ENCODE data around the gene TEKT3.

TEKT3 gene

DNA sequence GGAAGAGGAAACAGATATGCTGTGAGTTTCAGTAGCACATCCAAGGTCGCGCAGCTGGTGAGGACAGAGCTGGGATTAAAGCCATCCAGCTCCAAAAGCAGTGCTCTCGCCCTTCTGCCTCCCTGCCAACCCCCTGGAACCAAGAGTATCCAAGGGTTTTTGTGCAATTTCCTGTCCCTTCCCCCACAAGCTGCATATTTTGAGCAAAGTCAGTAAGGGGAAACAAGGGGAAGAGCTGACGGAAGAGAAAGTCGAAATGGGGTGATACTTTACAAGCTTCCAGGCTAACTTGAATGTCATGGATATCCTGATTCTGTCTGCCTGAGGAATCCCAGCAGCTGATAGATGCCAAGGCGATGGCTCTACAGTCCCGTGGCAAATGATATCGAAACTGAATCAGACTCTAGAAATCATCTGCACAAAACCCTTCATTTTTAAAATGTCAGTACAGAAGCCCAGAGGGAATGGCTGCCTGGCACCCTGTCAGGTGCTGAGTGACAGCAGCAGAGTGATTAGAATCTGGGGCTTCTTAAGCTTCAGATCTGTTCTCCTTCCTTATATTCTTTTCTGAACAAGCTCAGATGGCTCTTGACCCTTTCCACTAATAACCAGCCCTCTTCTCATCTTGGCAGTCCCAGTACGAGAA, 42.9 kb upstream of the TEKT3 start:
- Histone ChIP-seq H4K20me1 (ENCODE audit: insufficient read depth, low read length) (no peaks in the 10 kb centered on the region), H3K36me3 (replicated peaks; ENCODE audit: low read depth, low read length) (no peaks in the 10 kb centered on the region), H3K27ac (ENCODE audit: low read length) (no peak overlapping the region), H3K4me1 (ENCODE audit: low read length) (no peaks in the 10 kb centered on the region), H3K27me3 (ENCODE audit: low read depth, low read length) (no peaks in the 10 kb centered on the region), H3K4me2 (ENCODE audit: low read length) (no peak overlapping the region), H3K79me2 (ENCODE audit: low read length) (no peaks in the 10 kb centered on the region), H3K4me3 (ENCODE audit: low read length) (no peak overlapping the region), H3K9ac (ENCODE audit: low read length) (no peak overlapping the region), H3K9me3 (ENCODE audit: insufficient read depth, low read length) (no peaks in the 10 kb centered on the region), H2AFZ (ENCODE audit: low read depth, low read length) (no peak overlapping the region)
- TF ChIP-seq EZH2phosphoT487 (IDR thresholded peaks at IDR 0.05; ENCODE audit: low read depth): no peak
- no peak for TF ChIP-seq CTCF (IDR thresholded peaks at IDR 0.05; ENCODE audit: low read depth, low read length)

DNA sequence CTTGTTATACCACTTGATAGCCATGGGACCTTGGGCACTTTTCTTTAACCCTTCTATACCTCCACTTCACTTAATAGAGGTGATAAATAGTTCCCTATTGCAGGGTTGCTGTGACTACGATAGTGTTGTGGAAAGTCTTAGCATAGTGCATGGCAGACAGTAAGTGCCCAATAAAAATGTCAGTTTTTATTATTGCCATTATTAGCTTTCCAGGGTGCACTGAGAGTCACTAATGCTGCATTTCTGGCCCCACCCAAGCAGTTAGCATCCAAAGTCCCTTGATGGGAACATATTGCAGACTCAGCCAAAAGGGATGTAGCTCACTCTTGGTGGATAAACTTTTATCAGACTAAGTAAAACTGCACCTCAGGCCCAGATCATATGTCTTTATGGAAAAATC, 41.5 kb upstream of the TEKT3 start:
- no peaks in the 10 kb centered on the region for H3K4me1 ChIP-seq (ENCODE audit: low read length)
- H3K36me3 ChIP-seq (replicated peaks; ENCODE audit: low read depth, low read length): no peaks in the 10 kb centered on the region
- H3K9me3 ChIP-seq (ENCODE audit: insufficient read depth, low read length): no peaks in the 10 kb centered on the region
- H3K27me3 ChIP-seq (ENCODE audit: low read depth, low read length): no peaks in the 10 kb centered on the region
- H3K79me2 ChIP-seq (ENCODE audit: low read length): no peaks in the 10 kb centered on the region
- no peak overlapping the region for H3K4me3 ChIP-seq (ENCODE audit: low read length)
- TF ChIP-seq EZH2phosphoT487 (IDR thresholded peaks at IDR 0.05; ENCODE audit: low read depth): no peak
- no peak for TF ChIP-seq CTCF (IDR thresholded peaks at IDR 0.05; ENCODE audit: low read depth, low read length)
- H2AFZ ChIP-seq (ENCODE audit: low read depth, low read length): no peak overlapping the region
- H3K4me2 ChIP-seq (ENCODE audit: low read length): no peak overlapping the region
- H4K20me1 ChIP-seq (ENCODE audit: insufficient read depth, low read length): no peaks in the 10 kb centered on the region
- H3K27ac ChIP-seq (ENCODE audit: low read length): no peak overlapping the region
- H3K9ac ChIP-seq (ENCODE audit: low read length): no peak overlapping the region

- Histone ChIP-seq H3K27ac (ENCODE audit: low read length) (no peak overlapping the region), H3K4me2 (ENCODE audit: low read length) (no peak overlapping the region), H4K20me1 (ENCODE audit: insufficient read depth, low read length) (no peaks in the 10 kb centered on the region), H2AFZ (ENCODE audit: low read depth, low read length) (no peak overlapping the region), H3K9ac (ENCODE audit: low read length) (no peak overlapping the region), H3K4me3 (ENCODE audit: low read length) (no peak overlapping the region), H3K36me3 (replicated peaks; ENCODE audit: low read depth, low read length) (no peaks in the 10 kb centered on the region), H3K4me1 (ENCODE audit: low read length) (no peaks in the 10 kb centered on the region), H3K27me3 (ENCODE audit: low read depth, low read length) (no peaks in the 10 kb centered on the region), H3K79me2 (ENCODE audit: low read length) (no peaks in the 10 kb centered on the region), H3K9me3 (ENCODE audit: insufficient read depth, low read length) (no peaks in the 10 kb centered on the region)
- no peak for TF ChIP-seq CTCF (IDR thresholded peaks at IDR 0.05; ENCODE audit: low read depth, low read length)
- TF ChIP-seq EZH2phosphoT487 (IDR thresholded peaks at IDR 0.05; ENCODE audit: low read depth): no peak
These were observed 40.3 kb upstream of the TEKT3 start for GRCh38 chr17:15381707-15382106.

- H3K79me2 ChIP-seq (ENCODE audit: low read length): no peaks in the 10 kb centered on the region
- H3K9ac ChIP-seq (ENCODE audit: low read length): no peak overlapping the region
- no peaks in the 10 kb centered on the region for H3K27me3 ChIP-seq (ENCODE audit: low read depth, low read length)
- H2AFZ ChIP-seq (ENCODE audit: low read depth, low read length): no peak overlapping the region
- H3K9me3 ChIP-seq (ENCODE audit: insufficient read depth, low read length): no peaks in the 10 kb centered on the region
- H3K27ac ChIP-seq (ENCODE audit: low read length): no peak overlapping the region
- H3K4me2 ChIP-seq (ENCODE audit: low read length): no peak overlapping the region
- H4K20me1 ChIP-seq (ENCODE audit: insufficient read depth, low read length): no peaks in the 10 kb centered on the region
- no peaks in the 10 kb centered on the region for H3K36me3 ChIP-seq (replicated peaks; ENCODE audit: low read depth, low read length)
- H3K4me3 ChIP-seq (ENCODE audit: low read length): no peak overlapping the region
- no peaks in the 10 kb centered on the region for H3K4me1 ChIP-seq (ENCODE audit: low read length)
- TF ChIP-seq CTCF (IDR thresholded peaks at IDR 0.05; ENCODE audit: low read depth, low read length) (no peak), EZH2phosphoT487 (IDR thresholded peaks at IDR 0.05; ENCODE audit: low read depth) (no peak)
These were observed 39.0 kb upstream of the TEKT3 start for GRCh38 chr17:15380446-15380845.
